Keratinocyte (primary cell): ENCODE data around the gene F8.

Experiments used
- EZH2 ChIP-seq: IDR thresholded peaks from one replicate; pipeline ENCODE4 v1.6.1; 2012; ENCODE audit warnings: inconsistent platforms, mild to moderate bottlenecking, low read length, moderate library complexity
- TF ChIP-seq, protein P1 (sequence below), 3 experiments: IDR thresholded peaks in 1 of 3; conservative IDR thresholded peaks in 1 of 3; optimal IDR thresholded peaks in 1 of 3; 2 replicates in 2 of 3; 3 replicates in 1 of 3; pipeline versions ENCODE3 to v1.5.1; 2011; ENCODE audit warnings: low read length in 3 of 3, mild to moderate bottlenecking in 3 of 3, moderate library complexity in 2 of 3, control low read depth in 1 of 3, inconsistent platforms in 1 of 3; ENCODE audit not compliant: insufficient read depth in 2 of 3; ENCODE audit errors: extremely low read depth in 1 of 3

DNA sequence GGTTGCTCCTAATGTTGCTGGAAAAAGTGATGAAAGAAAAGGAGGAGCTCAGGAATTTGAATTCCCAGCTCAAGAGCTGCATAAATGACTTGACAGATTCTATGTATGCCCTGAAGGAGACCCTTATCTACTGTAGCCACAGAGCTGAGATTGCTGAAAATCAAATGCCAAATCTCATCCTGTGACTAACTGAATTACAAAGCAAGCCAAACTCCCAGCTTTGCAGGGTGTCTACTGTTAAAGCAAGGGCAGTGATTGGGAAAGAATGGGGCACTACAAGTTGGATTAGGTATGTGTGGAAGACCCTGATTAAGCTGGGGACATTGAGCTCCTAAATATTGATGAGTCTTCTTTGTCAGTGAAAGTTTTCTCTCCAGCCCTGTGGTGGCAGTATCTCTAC lies 167.3 kb downstream of the F8 start:
- TF ChIP-seq, protein P1, sequence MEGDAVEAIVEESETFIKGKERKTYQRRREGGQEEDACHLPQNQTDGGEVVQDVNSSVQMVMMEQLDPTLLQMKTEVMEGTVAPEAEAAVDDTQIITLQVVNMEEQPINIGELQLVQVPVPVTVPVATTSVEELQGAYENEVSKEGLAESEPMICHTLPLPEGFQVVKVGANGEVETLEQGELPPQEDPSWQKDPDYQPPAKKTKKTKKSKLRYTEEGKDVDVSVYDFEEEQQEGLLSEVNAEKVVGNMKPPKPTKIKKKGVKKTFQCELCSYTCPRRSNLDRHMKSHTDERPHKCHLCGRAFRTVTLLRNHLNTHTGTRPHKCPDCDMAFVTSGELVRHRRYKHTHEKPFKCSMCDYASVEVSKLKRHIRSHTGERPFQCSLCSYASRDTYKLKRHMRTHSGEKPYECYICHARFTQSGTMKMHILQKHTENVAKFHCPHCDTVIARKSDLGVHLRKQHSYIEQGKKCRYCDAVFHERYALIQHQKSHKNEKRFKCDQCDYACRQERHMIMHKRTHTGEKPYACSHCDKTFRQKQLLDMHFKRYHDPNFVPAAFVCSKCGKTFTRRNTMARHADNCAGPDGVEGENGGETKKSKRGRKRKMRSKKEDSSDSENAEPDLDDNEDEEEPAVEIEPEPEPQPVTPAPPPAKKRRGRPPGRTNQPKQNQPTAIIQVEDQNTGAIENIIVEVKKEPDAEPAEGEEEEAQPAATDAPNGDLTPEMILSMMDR (optimal IDR thresholded peaks at IDR 0.05 in 1 of 3, IDR thresholded peaks at IDR 0.05 in 1 of 3, conservative IDR thresholded peaks at IDR 0.05 in 1 of 3; ENCODE audit: extremely low read depth in 1 of 3, insufficient read depth in 2 of 3, low read length in 3 of 3) = no peak
- TF ChIP-seq EZH2 = no peak
